ENCODE data around the gene ARPC1B. TPM values are rescaled to one million over a fixed set of nuclear protein-coding genes. Genes with fewer than 3 reads are reported as not detected.

Gene ARPC1B
- total RNA-seq, 2 donors from 2014 or later = 185 to 220 TPM

DNA sequence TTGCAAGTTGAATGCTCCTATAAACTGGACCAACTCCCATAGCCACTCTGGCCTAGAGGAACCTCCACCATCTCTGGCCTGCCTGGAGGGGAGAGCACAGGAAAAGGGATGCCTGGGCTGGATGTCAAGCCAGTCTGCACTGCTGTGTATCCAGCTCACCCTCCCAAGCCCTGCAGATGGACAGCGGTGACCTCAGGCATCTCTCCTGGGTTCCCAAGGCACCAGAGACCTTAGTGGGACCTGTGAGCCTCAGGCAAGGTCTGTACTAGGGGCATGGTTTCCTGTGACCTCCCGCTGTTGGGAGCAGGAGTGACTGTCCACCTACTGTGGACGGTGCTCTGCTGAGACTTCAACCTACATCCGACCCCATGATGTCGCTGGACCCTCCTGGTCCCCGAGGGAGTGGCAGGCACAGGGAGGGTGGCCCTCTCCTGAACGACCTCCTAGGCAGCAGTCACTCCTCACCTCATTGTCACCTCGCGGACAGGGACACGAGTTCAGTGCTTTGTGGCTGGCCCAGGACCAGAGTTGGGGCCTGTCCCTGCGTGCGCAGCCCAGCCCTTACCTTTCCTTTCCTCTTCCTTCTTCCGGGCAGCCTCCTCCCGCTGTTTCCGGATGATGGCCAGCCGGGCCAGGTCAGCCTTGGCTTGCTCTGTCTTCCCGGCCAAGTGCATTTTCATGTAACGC, 22.9 kb downstream of the ARPC1B start:
- ATAC-seq (no peak), DNase-seq (no peak)
- no peaks in the 10 kb centered on the region for H3K9me3 ChIP-seq (ENCODE audit: control insufficient read depth, low read length, poor library complexity, severe bottlenecking)
- Mint-ChIP-seq H3K36me3 (ENCODE audit: low read depth) (peaks cover 2% of the 10 kb centered on the region), H3K27ac (peak overlapping the region; percentile 85), H3K4me1 (peaks cover 28% of the 10 kb centered on the region), H3K4me3 (peak overlapping the region; percentile 62), H3K27me3 (no peaks in the 10 kb centered on the region)

DNA sequence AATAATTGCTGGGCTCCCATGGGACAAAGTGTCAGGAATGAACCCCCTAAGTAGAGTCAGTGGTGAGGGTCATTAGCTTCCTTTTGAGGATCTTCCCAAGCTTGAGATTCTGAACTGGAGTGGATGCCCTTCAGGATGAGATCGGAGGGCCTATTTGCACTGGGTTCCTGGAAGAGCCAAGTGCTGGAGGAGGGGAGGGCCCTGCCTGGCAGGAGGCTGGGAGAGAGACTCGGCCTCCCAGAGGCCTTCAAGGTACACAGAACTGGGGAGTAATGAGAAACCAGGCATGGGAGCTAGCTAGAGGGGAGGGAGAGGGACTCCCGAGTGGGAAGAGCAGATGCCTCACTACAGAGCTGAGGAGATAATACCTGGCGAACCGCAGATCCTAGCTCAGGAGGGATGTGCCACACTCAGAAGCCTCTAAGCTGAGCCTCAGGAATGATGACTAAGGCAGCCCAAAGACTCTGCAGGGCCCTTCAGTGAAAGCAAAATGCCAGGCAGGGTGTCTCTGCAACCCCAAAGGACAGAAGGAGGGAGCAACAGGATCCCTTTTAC, 24.4 kb downstream of the ARPC1B start:
- no peaks in the 10 kb centered on the region for H3K9me3 ChIP-seq (ENCODE audit: control insufficient read depth, low read length, poor library complexity, severe bottlenecking)
- DNase-seq (no peak), ATAC-seq (no peak)
- Mint-ChIP-seq H3K36me3 (ENCODE audit: low read depth) (peaks cover 8% of the 10 kb centered on the region), H3K4me3 (no peak overlapping the region), H3K27me3 (no peaks in the 10 kb centered on the region), H3K4me1 (peaks cover 24% of the 10 kb centered on the region), H3K27ac (peak overlapping the region; percentile 85)

DNA sequence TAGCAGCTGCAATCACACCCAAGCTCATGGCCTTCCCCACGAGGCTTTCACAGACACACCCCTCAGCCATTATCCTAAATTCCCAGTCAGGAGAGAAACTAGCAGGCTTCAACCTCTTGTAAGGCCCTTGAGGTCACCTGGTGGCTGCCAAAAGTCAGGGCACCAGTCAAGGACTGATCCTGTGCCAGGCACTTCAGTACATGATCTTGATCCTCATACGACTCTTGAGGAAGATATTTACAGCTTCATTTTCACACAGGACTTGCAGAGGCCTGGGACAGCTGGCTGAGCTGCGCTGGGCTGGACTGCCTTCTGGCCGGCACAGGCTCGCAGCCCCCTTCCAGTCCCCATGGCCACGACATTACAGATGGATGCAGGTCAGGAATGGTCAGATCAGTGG, 25.1 kb downstream of the ARPC1B start:
- Mint-ChIP-seq H3K27me3 (no peaks in the 10 kb centered on the region), H3K36me3 (ENCODE audit: low read depth) (peaks cover 11% of the 10 kb centered on the region), H3K27ac (peak overlapping the region; percentile 85), H3K4me3 (no peak overlapping the region), H3K4me1 (peaks cover 27% of the 10 kb centered on the region)
- no peak for ATAC-seq
- H3K9me3 ChIP-seq (ENCODE audit: control insufficient read depth, low read length, poor library complexity, severe bottlenecking) = no peaks in the 10 kb centered on the region
- DNase-seq = no peak

DNA sequence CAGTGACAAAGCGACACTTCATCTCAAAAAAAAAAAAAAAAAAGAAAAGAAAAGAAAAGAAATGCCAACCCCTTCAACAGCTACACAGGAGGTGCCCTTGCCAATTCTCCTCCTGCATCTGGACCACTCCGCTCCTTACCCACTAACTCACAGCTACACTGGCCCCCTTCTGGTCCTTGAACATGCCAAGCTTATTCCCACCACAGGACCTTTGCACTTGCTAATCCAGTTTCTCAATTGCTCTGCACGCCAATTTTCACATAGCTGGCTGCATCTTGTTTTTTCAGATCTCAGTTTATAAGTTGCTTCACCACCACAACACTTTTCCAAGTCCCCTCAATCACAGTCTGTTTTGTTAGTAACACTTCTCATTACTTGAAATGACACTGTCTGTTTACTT, 28.3 kb downstream of the ARPC1B start:
- DNase-seq = no peak

DNA sequence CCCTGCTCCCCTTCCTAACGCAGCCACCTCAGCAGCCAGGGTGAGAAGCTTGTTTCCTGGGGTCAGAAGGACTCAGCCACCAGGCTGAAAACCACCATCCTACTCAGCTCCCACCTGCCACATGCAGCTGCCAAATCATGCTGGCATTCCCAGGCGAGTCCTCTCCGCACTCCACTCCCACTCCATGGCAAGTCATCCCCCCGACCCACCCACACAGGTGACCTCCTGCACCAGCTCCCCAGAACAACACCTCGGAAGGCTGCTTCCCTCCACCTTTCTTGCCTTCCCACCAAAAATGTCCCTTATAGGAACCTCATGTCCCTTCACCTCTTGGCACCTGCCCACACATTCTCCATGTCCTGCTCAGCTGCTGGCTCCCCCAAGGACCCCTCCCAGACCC, 29.2 kb downstream of the ARPC1B start:
- ATAC-seq = no peak
- Mint-ChIP-seq H3K36me3 (ENCODE audit: low read depth) (peaks cover 8% of the 10 kb centered on the region), H3K27ac (peak overlapping the region; percentile 65)

More for the DNA sequence above, 28.3 kb downstream of the ARPC1B start:
- H3K4me3 Mint-ChIP-seq = no peak overlapping the region
- ATAC-seq = no peak
- H3K27ac Mint-ChIP-seq = peak overlapping the region; percentile 65
- peaks cover 33% of the 10 kb centered on the region for H3K4me1 Mint-ChIP-seq
- peaks cover 9% of the 10 kb centered on the region for H3K36me3 Mint-ChIP-seq (ENCODE audit: low read depth)
- no peaks in the 10 kb centered on the region for H3K27me3 Mint-ChIP-seq
- no peaks in the 10 kb centered on the region for H3K9me3 ChIP-seq (ENCODE audit: control insufficient read depth, low read length, poor library complexity, severe bottlenecking)

DNA sequence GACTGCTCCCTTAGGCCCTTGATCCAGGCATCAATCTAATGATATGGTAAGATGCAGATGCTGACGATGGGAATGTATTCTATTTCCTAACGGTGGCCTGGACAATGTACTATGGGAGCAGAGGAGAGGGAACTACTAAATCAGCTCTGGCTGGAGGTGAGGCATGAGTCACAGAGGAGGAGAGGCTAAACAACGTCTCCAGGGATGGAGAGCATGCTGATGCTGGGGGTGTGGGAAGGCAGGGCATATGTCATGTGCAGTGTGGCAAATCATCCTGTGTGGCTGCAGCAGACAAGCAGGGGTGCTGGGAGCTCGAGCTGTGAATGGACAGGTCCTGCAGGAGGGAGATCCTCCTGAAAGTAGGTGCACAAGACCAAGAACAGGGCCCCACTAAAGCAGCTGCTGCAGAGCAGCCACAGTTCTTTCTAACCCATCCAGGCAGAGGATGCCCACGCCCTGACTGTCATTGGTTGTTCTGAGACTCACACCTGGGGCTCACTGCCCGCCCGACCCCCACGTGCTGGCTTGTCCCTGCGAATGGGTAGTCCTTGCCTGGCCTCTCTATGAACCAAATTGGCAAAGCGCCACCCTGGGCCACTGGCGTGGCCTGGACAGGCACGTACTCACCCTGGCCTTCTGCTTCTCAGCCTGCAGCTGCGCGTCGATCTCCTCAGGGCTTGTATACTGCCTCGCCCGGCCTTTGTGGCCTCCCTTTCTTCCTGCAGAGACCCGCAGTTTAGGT, 29.9 kb downstream of the ARPC1B start:
- H3K9me3 ChIP-seq (ENCODE audit: control insufficient read depth, low read length, poor library complexity, severe bottlenecking) = no peaks in the 10 kb centered on the region
- Mint-ChIP-seq H3K4me1 (peaks cover 34% of the 10 kb centered on the region), H3K27me3 (no peaks in the 10 kb centered on the region), H3K27ac (peak overlapping the region; percentile 65), H3K36me3 (ENCODE audit: low read depth) (peaks cover 11% of the 10 kb centered on the region), H3K4me3 (no peak overlapping the region)
- DNase-seq (no peak), ATAC-seq (no peak)

More for the DNA sequence above, 29.2 kb downstream of the ARPC1B start:
- Mint-ChIP-seq H3K4me3 (no peak overlapping the region), H3K27me3 (no peaks in the 10 kb centered on the region), H3K4me1 (peaks cover 32% of the 10 kb centered on the region)
- H3K9me3 ChIP-seq (ENCODE audit: control insufficient read depth, low read length, poor library complexity, severe bottlenecking) = no peaks in the 10 kb centered on the region
- no peak for DNase-seq

DNA sequence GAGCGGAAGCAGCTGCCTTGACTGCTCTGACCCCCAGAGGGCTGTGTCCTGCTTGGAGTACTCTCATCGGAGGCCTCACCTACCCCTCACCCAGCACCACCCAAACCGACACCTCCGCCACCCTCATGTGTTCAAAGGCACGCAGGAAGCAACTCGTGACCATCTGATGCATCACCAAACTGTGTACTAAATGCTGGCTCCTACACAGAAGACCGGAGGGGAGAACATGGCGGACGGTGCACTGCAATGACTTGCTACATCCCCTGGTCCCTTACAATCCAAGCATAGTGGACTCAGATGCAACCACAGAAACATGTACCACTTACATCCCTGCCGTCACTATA, 30.4 kb downstream of the ARPC1B start:
- Mint-ChIP-seq H3K4me1 (peaks cover 39% of the 10 kb centered on the region), H3K4me3 (no peak overlapping the region), H3K27ac (no peak overlapping the region), H3K27me3 (no peaks in the 10 kb centered on the region), H3K36me3 (ENCODE audit: low read depth) (peaks cover 11% of the 10 kb centered on the region)
- H3K9me3 ChIP-seq (ENCODE audit: control insufficient read depth, low read length, poor library complexity, severe bottlenecking) = no peaks in the 10 kb centered on the region
- no peak for ATAC-seq
- DNase-seq = no peak

DNA sequence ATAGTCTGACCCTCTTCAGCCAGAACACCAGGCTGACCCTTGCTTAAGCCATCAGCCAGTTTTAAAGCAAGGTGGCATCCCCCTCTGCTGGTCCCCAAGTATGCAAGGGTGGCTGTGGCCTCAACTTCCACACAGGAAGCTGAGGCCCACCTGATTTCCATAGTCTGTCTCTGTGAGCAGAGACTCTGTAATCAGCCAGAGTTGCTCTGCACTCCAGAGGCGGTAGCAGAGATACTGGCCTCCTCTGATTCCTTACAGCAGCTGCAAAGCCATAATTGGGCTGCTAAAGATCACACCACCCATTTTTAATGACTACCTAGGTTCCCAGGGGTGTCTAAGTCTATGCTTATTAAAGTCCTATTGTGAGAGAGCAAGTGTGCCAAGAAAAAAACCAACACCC, 32.0 kb downstream of the ARPC1B start:
- peak overlapping the region; percentile 100 for H3K4me3 Mint-ChIP-seq
- H3K4me1 Mint-ChIP-seq = peaks cover 44% of the 10 kb centered on the region
- no peaks in the 10 kb centered on the region for H3K27me3 Mint-ChIP-seq
- ATAC-seq (no peak), DNase-seq (no peak)
- H3K27ac Mint-ChIP-seq = peak overlapping the region; percentile 99
- H3K36me3 Mint-ChIP-seq (ENCODE audit: low read depth) = peaks cover 14% of the 10 kb centered on the region
- H3K9me3 ChIP-seq (ENCODE audit: control insufficient read depth, low read length, poor library complexity, severe bottlenecking) = no peaks in the 10 kb centered on the region

DNA sequence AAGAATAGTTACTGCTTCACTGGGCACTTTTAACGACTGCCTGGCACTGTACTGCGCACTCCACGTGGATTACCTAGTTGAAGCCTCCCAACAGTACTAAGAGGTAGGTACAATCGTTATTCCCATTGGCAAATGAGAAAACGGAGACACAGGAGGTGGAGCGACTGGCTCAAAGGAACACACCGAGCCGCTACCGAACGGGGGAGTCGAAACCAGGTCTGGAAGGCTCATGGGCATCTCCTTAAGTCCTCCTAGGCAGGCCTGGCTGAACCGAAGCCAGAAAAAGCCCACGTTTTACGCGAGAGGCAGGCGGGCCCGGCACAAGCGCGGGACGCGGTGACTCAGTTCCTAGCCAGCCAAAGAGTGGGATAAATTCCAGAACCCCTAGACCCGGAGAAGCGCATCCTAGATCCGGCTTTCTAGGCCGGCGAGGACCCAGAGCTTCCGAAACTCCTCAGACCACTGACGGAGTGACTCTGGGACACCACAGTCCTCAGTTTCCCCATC, 33.4 kb downstream of the ARPC1B start:
- Mint-ChIP-seq H3K4me3 (peak overlapping the region; percentile 100), H3K4me1 (peaks cover 42% of the 10 kb centered on the region), H3K27ac (peak overlapping the region; percentile 99), H3K36me3 (ENCODE audit: low read depth) (peaks cover 12% of the 10 kb centered on the region), H3K27me3 (no peaks in the 10 kb centered on the region)
- DNase-seq = no peak
- H3K9me3 ChIP-seq (ENCODE audit: control insufficient read depth, low read length, poor library complexity, severe bottlenecking) = no peaks in the 10 kb centered on the region
- no peak for ATAC-seq

DNA sequence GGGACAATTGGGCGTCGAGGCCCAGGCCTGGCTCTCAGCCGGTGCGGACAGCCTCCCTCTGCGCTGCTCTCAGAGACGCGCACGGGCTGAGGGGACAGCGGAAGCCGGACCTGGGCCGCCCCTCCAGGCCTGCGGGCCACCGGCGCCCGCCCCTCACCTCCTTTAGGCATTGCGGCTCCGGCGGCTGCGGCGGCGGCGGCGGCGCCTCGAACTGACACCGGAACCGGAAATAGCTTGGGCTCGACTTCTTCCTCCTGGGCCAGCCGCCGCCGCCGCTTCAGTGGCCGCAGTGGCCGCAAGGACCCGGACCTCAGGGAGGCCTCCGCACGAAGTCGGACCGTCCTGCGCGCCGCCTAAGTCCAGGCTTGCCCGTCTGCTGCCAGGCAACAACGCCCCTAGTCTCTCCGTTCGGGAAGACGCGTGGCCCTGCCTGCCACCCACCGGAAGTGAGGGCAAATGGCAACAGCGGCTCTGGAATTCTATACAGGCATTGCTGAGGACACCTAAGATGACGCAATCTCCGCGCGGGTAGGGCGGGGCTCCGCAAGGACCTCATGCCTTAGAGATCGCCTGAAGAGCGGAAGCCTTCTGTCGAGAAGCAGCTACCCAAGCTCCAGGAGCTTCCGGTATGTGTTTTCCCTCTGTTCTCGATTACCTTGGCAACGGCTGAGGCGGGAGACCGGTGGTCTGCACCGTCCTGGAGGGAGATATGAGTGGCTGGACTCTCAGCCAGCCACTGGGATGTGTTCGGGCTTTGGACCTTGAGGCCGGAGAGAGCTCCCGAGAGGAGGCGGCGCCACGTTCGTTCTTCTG, 34.1 kb downstream of the ARPC1B start, which contains the start of the genes BUD31 and PDAP1:
Gene BUD31, plus strand, starts transcription at position 591 of the 813 bp plus-strand sequence. CDS start 2,124 bp downstream, outside the sequence.
Gene PDAP1, minus strand, starts transcription at position 219 of the 813 bp plus-strand sequence. Its CDS starts 49 bp downstream, at position 170.
- Mint-ChIP-seq H3K4me1 (peaks cover 42% of the 10 kb centered on the region), H3K27me3 (no peaks in the 10 kb centered on the region), H3K4me3 (peak within 1 kb of the TSS; percentile 100), H3K27ac (peak within 1 kb of the TSS; percentile 99), H3K36me3 (ENCODE audit: low read depth) (peaks cover 9% of the 10 kb centered on the region)
- DNase-seq (peak; percentile 77 to 94 (median 90)), ATAC-seq (peak; percentile 87)
- H3K9me3 ChIP-seq (ENCODE audit: control insufficient read depth, low read length, poor library complexity, severe bottlenecking) = no peaks in the 10 kb centered on the region

DNA sequence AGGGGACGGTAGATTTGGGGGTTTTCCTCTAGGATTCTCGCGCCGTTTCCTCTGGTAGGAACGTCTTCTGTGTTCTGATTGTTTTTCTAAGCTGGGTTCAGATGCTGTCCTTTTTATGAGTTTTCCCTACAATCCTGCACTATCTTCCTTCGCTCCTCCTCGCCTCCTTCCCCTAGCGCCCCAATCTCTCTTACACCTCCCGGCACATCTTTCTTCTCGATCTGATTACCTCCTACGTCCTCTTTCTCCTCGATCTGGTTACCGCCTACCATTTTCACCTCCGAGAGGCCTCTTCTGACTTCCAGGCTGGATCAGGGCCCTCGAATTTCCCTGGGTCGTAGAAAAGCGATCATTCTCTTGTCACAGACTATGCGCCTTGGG, 34.7 kb downstream of the ARPC1B start:
- H3K27me3 Mint-ChIP-seq = no peaks in the 10 kb centered on the region
- DNase-seq = no peak
- no peaks in the 10 kb centered on the region for H3K9me3 ChIP-seq (ENCODE audit: control insufficient read depth, low read length, poor library complexity, severe bottlenecking)
- H3K27ac Mint-ChIP-seq = peak overlapping the region; percentile 99
- peak overlapping the region; percentile 100 for H3K4me3 Mint-ChIP-seq
- peaks cover 39% of the 10 kb centered on the region for H3K4me1 Mint-ChIP-seq
- ATAC-seq = peak; percentile 15
- H3K36me3 Mint-ChIP-seq (ENCODE audit: low read depth) = peaks cover 6% of the 10 kb centered on the region

DNA sequence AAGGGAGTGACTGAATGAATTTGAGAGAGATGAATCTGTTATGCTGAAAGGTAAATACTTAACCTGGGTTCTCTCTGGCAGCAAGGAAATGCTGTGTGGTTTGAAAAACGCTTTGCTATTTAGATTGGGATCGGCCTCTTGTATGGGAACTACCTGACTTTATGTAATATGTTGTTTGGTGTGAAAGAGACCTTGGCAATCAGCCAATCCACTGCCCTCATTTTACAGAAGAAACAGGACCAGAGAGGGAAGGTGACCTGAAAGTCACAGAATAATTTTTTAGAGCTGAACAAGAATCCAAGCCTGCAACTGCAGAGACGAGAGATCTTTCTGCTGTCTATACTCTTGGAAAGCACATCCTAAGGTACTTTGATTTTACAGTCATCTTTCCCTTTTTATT, 35.3 kb downstream of the ARPC1B start:
- H3K4me3 Mint-ChIP-seq = peak overlapping the region; percentile 100
- ATAC-seq (no peak), DNase-seq (no peak)
- peaks cover 5% of the 10 kb centered on the region for H3K36me3 Mint-ChIP-seq (ENCODE audit: low read depth)
- peaks cover 39% of the 10 kb centered on the region for H3K4me1 Mint-ChIP-seq
- no peaks in the 10 kb centered on the region for H3K9me3 ChIP-seq (ENCODE audit: control insufficient read depth, low read length, poor library complexity, severe bottlenecking)
- no peaks in the 10 kb centered on the region for H3K27me3 Mint-ChIP-seq
- peak overlapping the region; percentile 99 for H3K27ac Mint-ChIP-seq
